Right kidney (tissue), 1 donor: ENCODE data around the gene XK.

Experiments used
- DNase-seq: peaks from one replicate; pipeline ENCODE4 v3.0.0-alpha.2; 2016

The XK gene

DNA sequence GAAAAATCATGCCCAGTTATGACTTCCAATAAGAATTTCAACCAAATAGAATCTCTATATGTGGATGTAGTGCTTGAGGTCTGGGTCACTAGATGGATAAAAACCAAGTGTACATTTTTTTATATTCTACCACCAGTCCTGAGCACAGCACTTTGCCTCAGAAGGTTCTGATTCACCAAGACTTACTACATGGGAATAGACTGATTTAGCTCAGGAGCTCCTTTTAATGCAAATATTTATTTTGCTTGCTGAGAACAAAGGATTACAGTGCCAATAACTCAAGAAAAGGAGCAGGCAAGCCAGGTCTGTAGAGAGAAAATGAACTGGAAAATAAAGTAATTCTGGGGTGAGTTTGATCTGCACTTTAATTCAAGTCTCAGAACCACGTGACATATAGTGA, 6.4 kb upstream of the XK start:
- DNase-seq: no peak

DNA sequence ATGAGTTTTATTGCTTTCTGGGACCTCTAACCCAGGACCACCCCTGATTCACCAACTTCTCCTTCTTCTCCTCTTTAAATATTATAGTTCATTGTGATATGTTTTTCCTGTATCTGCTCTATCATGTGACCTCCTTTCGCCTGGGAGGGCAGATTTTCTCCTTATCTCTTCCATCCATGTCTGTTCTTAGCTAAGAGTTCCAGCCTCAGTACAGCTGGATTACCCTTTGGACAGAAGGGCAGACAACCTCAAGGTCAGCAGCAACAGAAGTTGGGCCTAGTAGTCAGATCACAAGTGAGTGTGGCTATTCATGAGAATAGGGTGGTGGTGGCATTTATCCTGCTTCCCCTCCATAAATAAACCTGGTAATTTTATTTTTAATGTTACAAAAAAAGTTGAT, 5.7 kb upstream of the XK start:
- DNase-seq: no peak

DNA sequence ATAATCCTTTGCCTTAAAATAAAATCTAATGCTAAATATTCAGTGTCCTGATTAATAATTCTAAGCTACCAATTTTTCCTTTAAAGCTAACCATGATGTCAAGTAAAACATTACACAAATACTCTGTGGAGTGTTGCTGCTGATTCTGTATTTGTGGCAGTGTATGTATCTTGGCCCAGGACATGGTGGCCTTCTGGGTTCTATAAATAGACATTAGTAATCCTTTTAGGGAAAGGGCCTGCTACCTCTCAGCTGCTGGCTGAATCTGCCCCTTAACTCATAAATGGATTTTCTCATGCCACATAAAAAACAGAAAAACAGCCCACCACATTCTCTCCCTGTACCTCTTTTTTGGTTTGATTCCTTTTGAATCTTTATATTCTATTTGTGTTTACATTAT, 1.2 kb upstream of the XK start:
- no peak for DNase-seq

DNA sequence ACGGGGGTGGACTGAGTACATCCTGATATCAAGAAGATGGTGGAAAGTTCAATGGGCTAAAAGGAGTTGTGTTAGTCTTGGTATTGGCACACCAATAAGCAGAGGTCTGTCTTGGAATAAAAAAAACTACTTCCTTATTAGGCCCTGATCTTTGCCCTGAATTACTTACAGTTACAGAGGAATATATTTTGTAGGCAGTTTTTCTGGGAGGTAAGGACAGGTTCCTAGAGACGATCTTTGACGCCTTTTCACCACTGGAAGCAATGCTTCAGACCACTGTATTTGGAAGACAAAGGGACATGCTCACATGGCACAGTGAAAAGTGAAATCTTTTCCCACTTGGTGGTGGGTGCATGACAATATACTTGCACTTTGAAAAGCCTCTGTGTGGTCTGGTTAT, 618 bp upstream of the XK start:
- DNase-seq: no peak

DNA sequence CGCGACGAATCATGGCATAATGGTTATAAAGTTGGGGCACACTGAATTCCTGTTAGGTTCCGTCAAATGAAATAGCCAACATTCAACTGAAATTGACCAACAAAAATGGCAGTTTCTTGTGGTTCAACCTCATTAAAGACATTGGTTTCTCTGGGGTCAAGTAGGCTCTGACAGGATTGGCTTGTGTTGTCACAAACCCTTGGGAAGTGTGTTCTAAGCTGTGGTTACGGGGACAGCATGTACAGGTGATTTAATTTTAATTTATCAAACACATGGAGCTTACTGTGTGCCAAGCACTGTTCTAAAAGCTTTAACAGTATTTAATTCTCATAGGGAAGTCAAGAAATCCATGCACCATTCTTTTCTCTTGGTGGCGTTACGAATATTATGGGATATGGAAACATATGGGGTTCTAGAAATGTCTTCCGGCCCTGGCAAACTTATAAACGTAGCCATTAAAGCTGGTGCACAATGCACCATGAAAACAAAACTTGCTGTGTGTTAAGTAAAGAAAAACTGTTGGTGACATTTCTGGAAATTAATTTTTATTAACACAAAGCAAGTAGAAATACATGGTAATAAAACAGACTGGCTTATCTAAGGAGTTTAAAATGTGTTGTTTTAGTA, 891 bp downstream of the XK start:
- no peak for DNase-seq

DNA sequence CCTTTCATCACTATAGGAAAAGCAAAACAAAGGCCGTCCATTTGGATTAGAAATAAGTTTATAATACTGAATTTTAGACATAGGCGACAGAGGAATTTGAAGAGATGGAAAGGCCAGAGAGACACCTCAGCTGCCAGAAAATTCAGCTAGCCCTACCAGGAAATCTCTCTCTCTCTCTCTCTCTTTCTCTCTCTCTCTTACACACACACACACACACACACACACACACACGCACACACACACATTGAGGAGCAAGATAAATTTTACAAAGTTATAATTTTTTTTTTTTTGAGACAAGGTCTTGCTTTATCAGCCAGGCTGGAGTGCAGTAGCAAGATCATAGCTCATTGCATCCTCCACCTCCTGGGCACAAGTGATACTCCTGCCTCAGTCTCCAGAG, 1.4 kb downstream of the XK start:
- DNase-seq: no peak

DNA sequence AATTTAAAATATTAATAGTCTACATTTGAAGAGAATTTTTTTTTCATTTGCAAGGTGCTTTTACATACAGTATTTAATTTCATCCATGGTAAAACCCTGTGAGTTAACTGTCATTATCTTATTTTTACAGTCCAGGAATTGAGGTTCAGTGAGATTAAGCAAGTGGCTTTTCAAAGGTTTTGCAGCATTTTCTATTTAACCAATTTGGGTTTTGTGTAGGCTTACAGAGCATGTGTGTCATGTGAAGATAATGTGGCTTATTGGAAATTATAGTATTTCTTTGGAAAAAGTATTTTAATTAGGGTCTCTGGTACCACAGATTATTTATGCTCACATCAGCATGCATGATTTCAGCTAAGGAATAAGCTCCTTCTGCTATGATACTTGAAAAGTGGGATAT, 4.5 kb downstream of the XK start:
- no peak for DNase-seq

DNA sequence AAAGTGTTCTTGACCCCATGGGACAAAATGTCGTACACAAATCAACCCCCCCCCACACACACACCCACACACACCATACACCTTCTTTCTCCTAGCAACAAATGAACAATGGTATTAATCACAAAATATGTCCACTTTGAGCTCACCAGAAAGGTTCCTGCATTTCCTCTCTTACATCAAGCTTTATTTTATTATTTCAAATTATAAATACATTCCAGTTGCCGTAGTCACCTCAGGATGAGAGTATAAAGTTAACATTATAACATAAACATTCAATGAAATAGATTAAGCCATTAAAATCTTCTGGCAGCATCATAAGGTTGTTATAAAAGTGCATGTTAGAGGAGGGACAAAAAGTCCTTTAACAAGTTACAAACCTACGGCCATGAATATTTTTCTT, 7.3 kb downstream of the XK start:
- DNase-seq: no peak

DNA sequence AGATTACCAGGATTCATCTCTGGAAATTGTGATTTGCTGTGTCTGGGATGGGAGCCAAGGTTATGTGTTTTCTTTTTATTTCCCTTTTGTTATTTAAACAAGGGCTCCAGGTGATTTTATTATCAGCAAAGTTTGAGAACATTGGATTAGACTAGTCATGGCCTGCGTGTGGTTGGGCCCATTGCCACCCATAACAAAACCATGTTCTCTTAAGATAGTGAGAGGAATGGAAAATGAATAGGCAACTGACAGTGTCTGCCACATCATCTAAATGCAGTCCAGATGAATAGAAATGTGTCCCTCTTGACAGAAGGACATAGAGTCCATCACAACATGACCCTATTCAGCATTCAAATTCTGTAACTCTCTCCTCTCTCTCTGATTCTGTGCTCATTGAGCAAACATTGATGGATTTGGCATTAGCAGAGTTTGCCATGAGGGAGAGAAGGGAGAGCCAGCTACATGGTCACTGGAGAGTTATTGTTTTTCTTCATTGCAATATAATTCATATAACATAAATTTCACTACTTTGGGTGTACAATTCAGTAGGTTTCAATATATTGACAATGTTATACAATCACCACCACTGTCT, 11.7 kb downstream of the XK start:
- DNase-seq: no peak

DNA sequence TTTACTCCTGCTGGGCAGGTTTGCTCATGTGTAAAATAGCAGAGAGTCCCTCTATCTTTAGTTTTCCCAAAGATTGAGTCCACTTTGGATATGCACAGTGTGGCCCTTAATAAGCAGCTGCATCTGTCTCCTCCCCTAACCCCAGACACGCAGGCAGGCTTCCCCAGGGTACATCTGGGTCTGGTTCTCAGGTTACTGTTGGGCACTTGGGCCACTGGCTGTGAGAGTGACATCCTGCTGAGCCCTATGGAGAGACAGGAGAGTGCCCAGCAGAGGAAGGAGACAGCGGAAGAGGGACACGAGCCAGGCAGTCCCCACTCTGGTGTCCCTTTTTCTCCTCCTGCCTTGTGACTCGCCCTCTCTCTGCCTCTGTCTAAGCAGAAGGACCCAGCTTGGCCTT, 16.0 kb downstream of the XK start:
- no peak for DNase-seq

DNA sequence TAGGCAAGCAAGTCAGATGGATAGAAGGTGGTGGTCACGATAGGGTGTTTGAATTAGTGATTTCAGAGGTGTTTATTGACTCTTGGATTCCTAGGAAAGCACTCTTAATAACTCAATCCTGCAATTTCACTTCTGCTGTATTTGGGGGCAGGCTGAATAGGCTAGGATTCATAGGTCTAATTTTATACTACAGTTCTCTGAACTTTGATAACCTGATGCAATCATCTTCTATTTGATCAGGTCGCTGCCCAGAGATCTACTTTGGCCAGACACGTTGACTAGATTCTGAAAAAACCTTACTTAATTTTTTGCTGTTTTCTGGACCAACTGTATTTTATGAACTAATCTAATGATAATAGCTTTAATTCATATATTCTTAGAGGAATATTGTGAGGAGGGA, 26.4 kb downstream of the XK start:
- no peak for DNase-seq

DNA sequence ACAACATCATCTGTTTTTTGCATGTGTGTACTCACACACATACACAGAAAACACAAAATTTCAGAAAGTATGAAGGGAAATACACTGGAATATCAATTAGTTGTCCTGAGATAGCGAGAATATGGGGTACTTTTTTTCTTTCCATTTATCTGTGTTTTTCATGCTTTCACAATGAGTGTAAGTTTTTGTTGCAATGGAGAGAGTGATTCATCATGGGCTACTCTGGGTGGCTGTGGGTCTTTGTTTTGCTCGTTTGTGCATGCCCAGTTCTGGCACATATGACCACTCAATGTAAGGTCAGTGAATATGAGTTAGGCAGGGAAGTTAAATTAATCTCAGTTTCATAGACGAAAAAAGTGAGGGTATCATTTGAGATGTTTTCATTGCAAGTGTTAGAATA, 26.9 kb downstream of the XK start:
- DNase-seq: no peak

DNA sequence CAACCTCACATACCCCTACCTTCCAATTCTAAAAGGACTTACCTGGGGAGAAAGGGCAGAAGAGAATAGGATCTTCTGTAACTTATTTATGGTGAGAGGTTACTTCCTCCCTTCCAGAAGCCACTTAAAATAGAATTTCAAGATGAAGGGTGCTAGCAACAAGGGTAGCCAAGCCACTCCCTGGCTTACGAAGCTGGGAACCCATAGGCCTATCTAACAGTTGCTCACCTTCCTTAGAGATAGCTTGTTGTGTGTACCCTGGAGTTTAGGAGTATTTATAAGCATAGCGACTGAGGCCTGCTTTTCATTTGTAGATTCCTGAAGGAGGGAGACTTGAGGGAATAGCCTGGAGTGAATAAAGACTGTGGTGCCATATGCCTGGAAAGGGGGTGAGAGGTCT, 28.9 kb downstream of the XK start:
- no peak for DNase-seq

DNA sequence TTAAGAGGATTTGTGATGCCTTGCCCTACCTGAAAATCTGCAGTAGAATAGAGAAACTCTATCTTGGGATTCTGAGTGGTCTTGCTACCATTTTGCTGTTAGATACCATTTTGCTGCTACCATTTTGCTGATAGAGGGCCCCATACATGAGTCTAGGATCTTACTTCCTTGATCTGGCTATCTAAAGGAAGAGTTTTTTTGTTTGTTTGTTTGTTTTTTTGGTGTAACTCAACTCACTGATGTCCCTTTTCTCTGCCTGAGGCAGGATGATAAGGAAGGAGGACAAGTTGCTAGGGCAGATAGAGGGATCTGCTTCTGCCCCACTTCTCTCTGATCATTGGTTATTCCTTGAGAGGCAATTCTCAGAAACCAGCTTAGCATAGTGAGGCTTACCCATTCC, 31.0 kb downstream of the XK start:
- no peak for DNase-seq

DNA sequence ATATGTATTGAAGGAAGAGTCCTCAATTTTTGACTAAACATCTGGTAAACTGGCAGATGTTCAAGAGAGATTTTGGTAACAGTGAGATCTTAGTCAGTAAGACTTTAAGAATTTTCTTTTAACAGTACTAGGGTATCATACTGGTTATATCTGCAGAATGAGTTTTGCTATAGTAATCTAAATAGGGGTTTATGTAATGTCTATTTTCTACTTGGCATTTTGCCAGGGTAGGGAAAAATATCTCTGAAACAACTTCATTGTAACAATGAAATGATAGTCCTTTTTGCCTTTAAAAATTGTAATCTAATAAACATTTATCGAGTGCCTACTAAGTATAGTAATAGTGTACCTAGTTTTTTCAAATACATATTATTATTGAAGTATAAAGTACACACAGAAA, 32.1 kb downstream of the XK start:
- no peak for DNase-seq

DNA sequence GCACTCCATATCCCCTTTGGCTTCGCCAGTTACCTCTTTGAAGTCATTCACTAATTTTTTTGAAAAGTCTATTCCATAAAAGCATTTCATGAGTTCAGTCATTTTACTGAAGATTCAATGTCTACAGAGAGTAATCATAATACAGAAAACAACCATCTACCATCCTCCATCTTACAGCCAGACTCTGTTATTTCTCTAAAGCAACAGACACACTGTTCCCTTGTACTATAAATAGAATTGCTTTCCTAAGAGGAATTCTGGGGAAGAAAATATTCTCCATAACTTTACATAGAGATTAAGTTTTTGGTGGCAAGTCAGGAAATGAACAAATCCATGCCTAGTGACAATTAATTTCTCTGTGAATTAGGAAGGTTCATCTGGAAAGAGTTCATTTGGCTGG, 37.0 kb downstream of the XK start:
- no peak for DNase-seq

DNA sequence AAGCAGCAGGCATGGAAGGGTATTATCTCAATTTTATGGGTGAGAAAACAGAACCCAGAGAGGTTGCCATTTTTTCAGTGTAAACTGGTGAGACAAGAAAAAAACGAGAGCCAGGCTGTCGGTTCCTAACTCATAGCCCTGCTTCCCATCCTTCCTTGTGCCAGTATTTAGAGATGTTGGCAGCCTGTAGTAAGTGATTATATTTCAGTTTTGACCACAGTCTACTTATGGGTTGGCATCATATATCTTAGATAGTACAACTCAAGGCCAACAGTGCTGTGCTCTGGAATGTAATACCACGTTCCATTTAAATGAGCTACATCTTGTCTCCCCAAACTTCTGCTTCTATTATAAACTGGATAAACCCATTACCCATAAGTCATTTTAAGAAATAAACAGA, 40.8 kb downstream of the XK start:
- no peak for DNase-seq

DNA sequence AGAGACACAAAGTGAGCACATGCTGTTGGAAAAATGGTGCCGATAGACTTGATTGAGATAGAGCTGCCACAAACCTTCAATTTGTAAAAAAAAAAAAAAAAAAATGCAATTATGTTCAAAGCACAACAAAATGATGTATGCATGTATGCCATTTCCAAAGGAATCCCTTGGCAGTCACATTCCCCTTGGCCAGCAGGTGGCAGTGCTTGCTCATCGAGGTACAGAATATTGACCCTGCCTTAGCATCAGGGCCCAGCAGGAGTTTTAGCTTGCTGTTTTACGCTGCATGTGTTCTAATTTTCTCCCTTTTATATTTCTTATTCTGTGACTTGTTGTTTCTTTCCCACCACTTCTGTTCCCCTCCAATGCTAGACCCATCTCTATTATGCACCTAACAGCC, 59.8 kb downstream of the XK start:
- peak; percentile 6 for DNase-seq

DNA sequence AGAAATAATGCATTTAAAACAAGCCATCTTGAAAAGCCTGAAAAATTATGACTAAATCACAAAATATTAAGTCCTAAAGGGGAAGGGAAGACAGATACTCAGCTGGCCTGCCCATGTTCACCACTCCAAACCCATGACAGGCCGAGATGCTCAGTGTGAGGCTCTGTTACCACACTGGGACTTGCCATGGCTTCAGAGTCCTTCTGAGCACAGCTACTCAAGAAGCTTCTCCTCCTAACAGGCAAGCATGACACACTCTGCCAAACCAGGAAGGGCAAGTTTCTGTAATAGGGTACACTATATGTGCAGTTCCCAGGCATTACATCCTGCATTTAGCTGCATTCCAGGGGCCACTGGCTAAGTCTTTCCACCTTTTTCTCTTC, 60.2 kb downstream of the XK start:
- DNase-seq: no peak

DNA sequence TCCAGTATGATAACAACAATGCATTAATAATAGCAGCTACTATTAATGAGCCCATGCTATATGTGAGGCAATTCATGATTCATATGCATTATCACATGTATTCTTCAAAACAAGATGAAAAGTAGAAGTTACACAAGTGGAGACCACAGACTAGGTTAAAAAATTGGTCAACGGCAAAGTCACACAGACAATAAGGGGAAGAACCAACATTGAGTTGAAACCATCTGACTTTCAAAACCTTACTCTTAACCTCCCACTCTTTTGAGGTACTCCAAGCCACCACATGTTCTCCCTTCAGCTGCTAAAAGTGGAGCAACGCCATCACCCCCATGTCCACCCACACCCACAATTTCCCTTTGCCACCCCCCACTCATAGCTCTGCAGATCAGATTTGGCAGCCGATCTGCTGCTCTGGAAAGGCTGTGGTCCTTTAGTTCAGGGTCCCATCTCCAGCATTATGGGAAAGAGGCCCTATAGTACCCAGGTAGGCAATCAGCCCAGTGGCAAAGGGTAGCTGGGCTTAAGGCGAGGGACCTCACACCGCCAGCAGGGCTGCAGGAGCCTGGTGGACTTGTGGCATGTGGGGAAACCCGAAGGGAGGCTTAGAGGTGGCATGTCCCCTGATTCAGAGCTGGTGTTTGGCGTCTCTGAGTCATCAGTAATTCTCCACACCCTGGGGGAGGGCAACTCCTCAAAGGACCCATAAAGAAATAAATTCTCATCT, 60.8 kb downstream of the XK start:
- no peak for DNase-seq

DNA sequence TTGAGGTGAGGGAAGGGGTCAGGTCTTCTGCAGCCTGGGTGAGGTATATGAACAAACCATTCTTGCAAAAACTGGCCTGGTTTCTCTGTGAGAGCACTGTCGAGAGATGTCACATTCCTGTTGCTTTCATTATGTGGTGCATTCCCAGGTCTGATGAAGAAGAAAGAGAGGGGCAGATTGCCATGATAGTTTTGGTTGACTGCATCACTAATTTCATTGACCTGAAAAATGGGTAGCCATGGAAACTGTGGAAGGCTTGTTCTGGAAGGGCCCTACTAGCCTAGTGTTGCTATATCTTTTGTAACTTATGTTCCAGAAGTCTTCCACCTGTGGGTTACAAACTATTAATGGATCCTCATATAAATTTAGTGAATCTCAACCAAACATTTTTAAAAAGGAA, 61.4 kb downstream of the XK start:
- no peak for DNase-seq

DNA sequence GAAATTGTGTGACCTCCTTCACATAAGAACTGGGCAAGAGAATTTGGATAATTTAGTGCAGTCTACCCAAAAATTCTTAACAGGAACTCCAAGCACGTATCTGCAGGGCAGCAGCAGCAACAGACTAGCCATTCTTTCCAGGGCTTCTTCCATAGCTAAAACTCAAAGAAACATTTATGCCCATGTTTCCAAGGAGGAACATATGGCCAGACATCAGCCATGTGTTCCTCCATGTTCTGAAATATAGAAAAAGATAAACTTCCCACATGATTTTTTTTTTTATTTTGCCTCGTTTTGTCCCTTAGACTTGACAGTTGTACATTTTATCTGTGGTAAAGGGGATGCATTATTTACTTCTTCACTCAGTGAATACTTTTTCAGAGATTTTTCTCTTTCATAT, 66.7 kb downstream of the XK start:
- no peak for DNase-seq

DNA sequence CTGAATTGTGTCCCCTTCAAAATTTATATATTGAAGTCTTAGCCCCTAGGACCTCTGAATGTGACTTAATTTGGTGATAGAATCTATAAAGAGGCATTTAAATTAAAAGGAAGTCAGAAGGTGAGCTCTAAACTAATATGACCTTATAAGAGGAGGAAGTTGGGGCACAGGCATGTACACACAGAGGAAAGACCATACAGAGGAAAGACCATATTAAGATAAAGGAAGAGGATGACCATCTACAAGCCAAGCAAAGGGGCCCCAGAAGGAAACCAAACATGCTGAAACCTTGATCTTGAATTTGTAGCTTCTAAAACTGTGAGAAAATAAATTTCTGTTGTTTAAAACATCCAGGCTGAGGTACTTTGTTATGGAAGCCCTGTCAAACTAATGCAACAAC, 67.3 kb downstream of the XK start:
- DNase-seq: no peak

DNA sequence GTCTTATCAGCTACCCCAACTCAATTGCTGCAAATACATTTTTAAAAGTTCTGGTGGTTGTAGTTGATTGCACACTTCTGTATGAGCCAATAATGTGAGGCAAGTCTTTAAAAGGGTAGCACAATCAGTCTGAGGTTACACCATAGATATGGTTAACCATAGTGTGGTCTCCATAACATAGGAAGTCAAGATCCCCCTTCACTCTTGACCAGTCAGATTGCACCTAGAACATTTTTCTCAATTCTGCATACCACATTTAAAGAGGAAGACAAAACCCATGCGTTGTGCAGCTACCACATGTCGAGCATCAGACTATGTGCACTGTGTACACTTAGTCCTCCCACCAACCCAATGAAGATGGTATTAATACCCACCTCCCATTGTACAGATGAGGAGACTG, 67.8 kb downstream of the XK start:
- DNase-seq: no peak

DNA sequence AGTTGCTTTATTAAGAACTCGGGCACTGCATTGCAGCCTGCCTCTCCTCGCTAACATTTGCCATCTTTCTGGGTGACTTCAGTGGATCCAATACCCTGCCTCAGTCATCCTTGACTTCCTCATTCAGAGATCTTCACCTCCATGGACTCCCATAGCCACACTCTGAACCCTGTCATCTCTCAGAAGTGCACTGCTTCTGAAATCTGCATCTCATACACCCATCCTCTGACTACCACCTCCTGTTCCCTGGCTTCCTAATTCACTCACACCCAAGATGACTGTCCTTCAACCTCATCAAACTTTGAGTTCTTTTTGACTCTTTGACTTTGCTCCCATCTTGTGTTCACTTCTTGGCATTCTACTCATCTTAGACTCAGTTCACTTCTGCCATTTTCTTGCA, 68.9 kb downstream of the XK start:
- no peak for DNase-seq
